ENCODE measurements around the gene HHIPL1.

DNA sequence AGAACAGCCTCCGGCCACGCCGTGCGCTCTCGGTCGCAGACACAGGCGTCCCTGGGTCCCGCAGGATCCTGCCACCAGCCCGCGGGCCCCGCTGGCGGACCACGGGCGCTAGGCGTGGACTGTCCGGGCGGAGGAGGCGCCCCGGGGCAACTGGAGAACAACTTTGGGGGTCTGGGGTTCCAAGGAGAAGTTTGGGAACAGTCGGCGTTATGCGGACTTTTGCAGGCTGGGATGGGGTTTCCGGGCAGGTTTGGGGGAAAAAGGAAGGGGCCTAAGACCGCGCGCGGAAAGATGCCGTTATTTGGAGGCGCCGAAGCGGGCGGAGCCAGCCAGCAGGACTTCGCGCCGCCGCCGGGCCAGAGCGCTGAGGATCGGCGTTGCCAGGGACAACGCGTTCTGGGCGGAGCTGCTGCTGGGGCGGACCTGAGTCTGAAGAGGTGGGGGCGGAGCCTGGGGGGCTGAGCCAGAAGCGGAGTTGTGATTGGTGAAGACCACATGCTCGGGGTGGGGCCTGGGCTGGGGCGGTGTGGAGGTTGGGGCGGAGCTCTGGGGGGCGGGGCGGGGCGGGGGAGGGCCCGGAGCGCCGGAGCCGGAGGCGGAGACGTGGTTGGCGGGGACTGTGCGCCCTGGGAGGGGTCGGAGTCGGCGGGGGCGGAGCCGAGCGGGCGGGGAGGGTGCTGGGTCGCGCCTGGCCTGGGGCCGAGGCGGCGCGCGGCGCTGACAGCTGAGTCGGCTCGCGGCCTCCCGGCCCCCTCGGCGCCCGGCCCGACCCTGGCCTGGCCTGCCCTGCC, 38.9 kb downstream of the HHIPL1 start, which contains the start of gene CYP46A1:
- peak; percentile 45; the same call in 1 of the 2 replicates for TF ChIP-seq POLR2AphosphoS5 (IDR thresholded peaks at IDR 0.05; ENCODE audit: low read depth, low read length)
- 0 out of 2 replicates have a peak, but pooled peaks have one; percentile 26 for TF ChIP-seq POLR2A (IDR thresholded peaks at IDR 0.05; ENCODE audit: low read depth, low read length)
- TF ChIP-seq SPI1 (IDR thresholded peaks at IDR 0.05; ENCODE audit: low read depth, low read length) = 0 out of 2 replicates have a peak, but pooled peaks have one; percentile 35
- TF ChIP-seq POU2F2 (IDR thresholded peaks at IDR 0.05; ENCODE audit: low read depth, low read length) = no peak
- TF ChIP-seq PAX5 (IDR thresholded peaks at IDR 0.05; ENCODE audit: insufficient read depth, low read length, severe bottlenecking) = no peak

All from GM12891 (cell line).